Neural progenitor cell (in vitro differentiated cells): ENCODE measurements around the gene FARP2. TPM values are rescaled to one million over a fixed set of nuclear protein-coding genes. Genes with fewer than 3 reads are reported as not detected.

Experiments used
- DNase-seq: peaks from one replicate; pipeline ENCODE4 v3.0.0-alpha.2; 2016; ENCODE audit warnings: low spot score
- H2AFZ ChIP-seq: fragments of 200-600 bp; sonication (generic); replicated peaks from 2 replicates; pipeline ENCODE4 v1.6.1; 2016; ENCODE audit warnings: antibody characterized with exemption
- H3F3A ChIP-seq: fragments of 200-600 bp; sonication (generic); 2 replicates; pipeline ENCODE4 v1.6.1; 2016; ENCODE audit warnings: antibody characterized with exemption, low read depth
- H3K27ac ChIP-seq: fragments of 200-600 bp; sonication (generic); 2 replicates; pipeline ENCODE4 v1.5.1; 2016; ENCODE audit warnings: mild to moderate bottlenecking
- H3K27me3 ChIP-seq: fragments of 200-600 bp; sonication (generic); 2 replicates; pipeline ENCODE4 v1.6.1; 2016; ENCODE audit warnings: mild to moderate bottlenecking, moderate library complexity
- H3K36me3 ChIP-seq: fragments of 200-600 bp; sonication (generic); 2 replicates; pipeline ENCODE4 v1.5.1; 2016
- H3K4me1 ChIP-seq: fragments of 200-600 bp; sonication (generic); 2 replicates; pipeline ENCODE4 v1.6.1; 2016; ENCODE audit warnings: mixed run types
- H3K4me2 ChIP-seq: fragments of 200-600 bp; sonication (generic); 2 replicates; pipeline ENCODE4 v1.6.1; 2016
- H3K4me3 ChIP-seq: fragments of 200-600 bp; sonication (generic); 2 replicates; pipeline ENCODE4 v1.5.1; 2016
- H3K79me2 ChIP-seq: fragments of 200-600 bp; sonication (generic); 2 replicates; pipeline ENCODE4 v1.6.1; 2016; ENCODE audit warnings: low read depth
- H3K9ac ChIP-seq: fragments of 200-600 bp; sonication (generic); 2 replicates; pipeline ENCODE4 v1.6.1; 2016
- H3K9me3 ChIP-seq: fragments of 200-600 bp; sonication (generic); 2 replicates; pipeline ENCODE4 v1.5.1; 2016; ENCODE audit warnings: low read depth
- H4K20me1 ChIP-seq: fragments of 200-600 bp; sonication (generic); 2 replicates; pipeline ENCODE4 v1.6.1; 2016; ENCODE audit warnings: low read depth
- H3K27ac Mint-ChIP-seq: 3 replicates; pipeline ENCODE4 v1.8.0; 2021; ENCODE audit warnings: mixed read lengths
- H3K27me3 Mint-ChIP-seq: 2 replicates; pipeline ENCODE4 v1.8.0; 2022; ENCODE audit warnings: low read depth, mild to moderate bottlenecking, inconsistent platforms, moderate library complexity, mixed read lengths; ENCODE audit not compliant: insufficient read depth
- H3K36me3 Mint-ChIP-seq: 3 replicates; pipeline ENCODE4 v1.8.0; 2021; ENCODE audit warnings: mixed read lengths
- H3K4me1 Mint-ChIP-seq: 3 replicates; pipeline ENCODE4 v1.8.0; 2021; ENCODE audit warnings: mixed read lengths
- H3K4me3 Mint-ChIP-seq: 3 replicates; pipeline ENCODE4 v1.8.0; 2021; ENCODE audit warnings: mild to moderate bottlenecking, moderate library complexity, mixed read lengths
- H3K9me3 Mint-ChIP-seq: 3 replicates; pipeline ENCODE4 v1.8.0; 2020; ENCODE audit warnings: mixed read lengths
- EZH2 ChIP-seq: fragments of 200-600 bp; sonication (generic); IDR thresholded peaks from 2 replicates; pipeline ENCODE4 v1.6.1; 2017; ENCODE audit warnings: antibody characterized with exemption, mild to moderate bottlenecking, moderate library complexity
- EZH2phosphoT487 ChIP-seq: fragments of 200-600 bp; sonication (generic); IDR thresholded peaks from 2 replicates; pipeline ENCODE4 v1.6.1; 2017; ENCODE audit warnings: antibody characterized with exemption
- total RNA-seq: library from RNA; depleted of rRNA; stranded (reverse); fragments of >200 nt; gene quantifications from 2 replicates; pipeline ENCODE4 v1.2.3, GENCODE V29; 2015; ENCODE audit warnings: low replicate concordance
- TF ChIP-seq, protein P1 (sequence below): fragments of 200-600 bp; sonication (generic); IDR thresholded peaks from 2 replicates; pipeline ENCODE4 v1.5.1; 2017; ENCODE audit warnings: antibody characterized with exemption, mild to moderate bottlenecking

The FARP2 gene
- total RNA-seq, 1 donor from 2014 or later, result 32.3 TPM

GRCh38 chr2:241339839-241340630 lies 16.1 kb upstream of the FARP2 start:
- Mint-ChIP-seq H3K9me3 (no peaks in the 10 kb centered on the region), H3K36me3 (peaks cover 45% of the 10 kb centered on the region), H3K4me3 (no peak overlapping the region), H3K27ac (no peak overlapping the region), H3K27me3 (no peaks in the 10 kb centered on the region), H3K4me1 (no peaks in the 10 kb centered on the region)
- Histone ChIP-seq H3K36me3 (peaks cover 47% of the 10 kb centered on the region), H4K20me1 (peaks cover 59% of the 10 kb centered on the region), H3K4me1 (no peaks in the 10 kb centered on the region), H3K27me3 (no peaks in the 10 kb centered on the region), H3K27ac (no peak overlapping the region), H3K79me2 (peaks cover 51% of the 10 kb centered on the region), H3K9me3 (no peaks in the 10 kb centered on the region), H2AFZ (no peak overlapping the region), H3K4me2 (no peak overlapping the region), H3K9ac (no peak overlapping the region), H3F3A (peaks cover 40% of the 10 kb centered on the region), H3K4me3 (no peak overlapping the region)
- DNase-seq, result no peak
- no peak for TF ChIP-seq EZH2
- TF ChIP-seq, protein P1, sequence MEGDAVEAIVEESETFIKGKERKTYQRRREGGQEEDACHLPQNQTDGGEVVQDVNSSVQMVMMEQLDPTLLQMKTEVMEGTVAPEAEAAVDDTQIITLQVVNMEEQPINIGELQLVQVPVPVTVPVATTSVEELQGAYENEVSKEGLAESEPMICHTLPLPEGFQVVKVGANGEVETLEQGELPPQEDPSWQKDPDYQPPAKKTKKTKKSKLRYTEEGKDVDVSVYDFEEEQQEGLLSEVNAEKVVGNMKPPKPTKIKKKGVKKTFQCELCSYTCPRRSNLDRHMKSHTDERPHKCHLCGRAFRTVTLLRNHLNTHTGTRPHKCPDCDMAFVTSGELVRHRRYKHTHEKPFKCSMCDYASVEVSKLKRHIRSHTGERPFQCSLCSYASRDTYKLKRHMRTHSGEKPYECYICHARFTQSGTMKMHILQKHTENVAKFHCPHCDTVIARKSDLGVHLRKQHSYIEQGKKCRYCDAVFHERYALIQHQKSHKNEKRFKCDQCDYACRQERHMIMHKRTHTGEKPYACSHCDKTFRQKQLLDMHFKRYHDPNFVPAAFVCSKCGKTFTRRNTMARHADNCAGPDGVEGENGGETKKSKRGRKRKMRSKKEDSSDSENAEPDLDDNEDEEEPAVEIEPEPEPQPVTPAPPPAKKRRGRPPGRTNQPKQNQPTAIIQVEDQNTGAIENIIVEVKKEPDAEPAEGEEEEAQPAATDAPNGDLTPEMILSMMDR, result no peak
- no peak for TF ChIP-seq EZH2phosphoT487

- no peak overlapping the region for H3K27ac ChIP-seq
- peaks cover 44% of the 10 kb centered on the region for H3K79me2 ChIP-seq
- peaks cover 48% of the 10 kb centered on the region for H3K36me3 ChIP-seq
- H3F3A ChIP-seq, result peaks cover 33% of the 10 kb centered on the region
- H3K4me3 ChIP-seq, result no peak overlapping the region
- H3K9me3 ChIP-seq, result no peaks in the 10 kb centered on the region
- no peak overlapping the region for H2AFZ ChIP-seq
- Mint-ChIP-seq H3K4me1 (no peaks in the 10 kb centered on the region), H3K9me3 (no peaks in the 10 kb centered on the region), H3K4me3 (no peak overlapping the region), H3K36me3 (peaks cover 45% of the 10 kb centered on the region), H3K27me3 (no peaks in the 10 kb centered on the region), H3K27ac (no peak overlapping the region)
- DNase-seq, result no peak
- peaks cover 56% of the 10 kb centered on the region for H4K20me1 ChIP-seq
- no peaks in the 10 kb centered on the region for H3K4me1 ChIP-seq
- no peaks in the 10 kb centered on the region for H3K27me3 ChIP-seq
- no peak overlapping the region for H3K4me2 ChIP-seq
- TF ChIP-seq, protein P1, result no peak
- no peak for TF ChIP-seq EZH2phosphoT487
- no peak for TF ChIP-seq EZH2
- no peak overlapping the region for H3K9ac ChIP-seq
These were observed 15.4 kb upstream of the FARP2 start for GRCh38 chr2:241340631-241341163.

DNA sequence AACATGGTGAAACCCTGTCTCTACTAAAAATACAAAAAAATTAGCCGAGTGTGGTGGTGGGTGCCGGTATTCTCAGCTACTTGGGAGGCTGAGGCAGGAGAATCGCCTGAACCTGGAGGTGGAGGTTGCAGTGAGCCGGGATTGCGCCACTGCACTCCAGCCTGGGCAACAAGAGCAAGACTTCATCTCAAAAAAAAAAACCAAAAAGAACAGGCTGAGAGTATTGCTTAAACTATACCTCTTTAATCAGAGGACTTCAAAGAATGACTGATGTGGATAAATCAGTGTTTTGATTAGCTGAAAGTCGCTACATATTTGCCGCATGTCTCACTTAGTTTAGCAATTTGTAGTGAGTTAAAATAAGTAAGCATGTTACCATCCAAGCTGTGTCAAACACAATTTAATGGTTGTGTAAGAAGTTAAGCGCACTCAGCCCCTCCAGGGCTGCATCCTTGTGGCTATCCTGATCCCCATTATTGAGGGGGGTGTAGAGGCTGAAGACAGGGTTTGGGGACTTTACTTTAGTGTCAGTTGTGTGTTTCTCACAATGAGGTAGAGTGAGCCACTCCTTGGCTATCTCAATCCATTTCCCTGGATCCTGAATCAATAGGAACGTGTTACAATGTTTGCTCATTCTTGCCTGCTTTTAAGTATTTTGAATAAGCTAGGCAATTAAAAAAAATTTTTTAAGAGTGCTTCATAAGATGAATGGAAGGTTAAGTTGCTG lies 11.0 kb upstream of the FARP2 start:
- peaks cover 5% of the 10 kb centered on the region for H3F3A ChIP-seq
- Mint-ChIP-seq H3K27me3 (no peaks in the 10 kb centered on the region), H3K4me3 (no peak overlapping the region), H3K4me1 (no peaks in the 10 kb centered on the region), H3K27ac (no peak overlapping the region), H3K9me3 (no peaks in the 10 kb centered on the region), H3K36me3 (peaks cover 34% of the 10 kb centered on the region)
- H2AFZ ChIP-seq, result no peak overlapping the region
- no peak overlapping the region for H3K9ac ChIP-seq
- H3K36me3 ChIP-seq, result peaks cover 48% of the 10 kb centered on the region
- H3K4me2 ChIP-seq, result no peak overlapping the region
- TF ChIP-seq EZH2phosphoT487 (no peak), EZH2 (no peak)
- TF ChIP-seq, protein P1, result no peak
- H4K20me1 ChIP-seq, result peaks cover 17% of the 10 kb centered on the region
- peaks cover 14% of the 10 kb centered on the region for H3K79me2 ChIP-seq
- no peaks in the 10 kb centered on the region for H3K27me3 ChIP-seq
- H3K4me3 ChIP-seq, result no peak overlapping the region
- H3K27ac ChIP-seq, result no peak overlapping the region
- H3K9me3 ChIP-seq, result no peaks in the 10 kb centered on the region
- no peaks in the 10 kb centered on the region for H3K4me1 ChIP-seq
- no peak for DNase-seq
